Breast epithelium (tissue), 4 donors: ENCODE results near the gene MGAT3. TPM values are rescaled to one million over a fixed set of nuclear protein-coding genes. Genes with fewer than 3 reads are reported as not detected.

Experiments used
- DNase-seq, 2 donors: peaks; one replicate each; pipeline ENCODE4 v3.0.0-alpha.2; 2019; ENCODE audit warnings: low spot score in 2 of 2
- H3K27ac ChIP-seq, 2 donors: fragments of 200-600 bp; sonication (generic) in 1 of 2; one replicate each; pipeline ENCODE4 v1.5.1; 2016 to 2019; ENCODE audit warnings: mild to moderate bottlenecking in 1 of 2
- H3K27me3 ChIP-seq, 2 donors: fragments of 200-600 bp; sonication (generic) in 1 of 2; one replicate each; pipeline versions ENCODE4 v1.5.1 to v1.6.0; 2017 to 2019; ENCODE audit warnings: control low read depth in 1 of 2, mild to moderate bottlenecking in 1 of 2
- H3K36me3 ChIP-seq: fragments of 200-600 bp; one replicate; pipeline ENCODE4 v1.5.1; 2019
- H3K4me1 ChIP-seq, 2 donors: fragments of 200-600 bp; sonication (generic); one replicate each; pipeline ENCODE4 v1.5.1; 2016 to 2019; ENCODE audit warnings: control low read depth in 1 of 2
- H3K4me3 ChIP-seq, 3 donors: fragments of 200-600 bp; sonication (generic); 1 replicate in 2 of 3; 2 replicates in 1 of 3; pipeline ENCODE4 v1.5.1; 2016 to 2019; ENCODE audit warnings: mild to moderate bottlenecking in 3 of 3, moderate library complexity in 2 of 3
- H3K9me3 ChIP-seq, 2 donors: fragments of 200-600 bp; sonication (generic) in 1 of 2; one replicate each; pipeline ENCODE4 v1.5.1; 2016 to 2019; ENCODE audit warnings: control low read depth in 1 of 2
- POLR2A ChIP-seq: fragments of 450-650 bp; IDR thresholded peaks from one replicate; pipeline ENCODE4 v1.6.1; 2016; ENCODE audit warnings: antibody characterized with exemption, mild to moderate bottlenecking, moderate library complexity
- POLR2AphosphoS5 ChIP-seq, 3 donors: sonication (generic); formaldehyde crosslinking; IDR thresholded peaks; one replicate each; pipeline ENCODE4 v1.6.1; 2017; ENCODE audit warnings: antibody characterized with exemption in 3 of 3
- intact Hi-C: fragments of 100-400 bp; cut with DNase I; formaldehyde crosslinking; loops from one replicate; pipeline ENCODE4 v1.15.1; 2023; ENCODE audit warnings: low total_unique reads
- total RNA-seq, 3 donors: library from RNA; depleted of rRNA; stranded (reverse); fragments of >200 nt; gene quantifications; one replicate each; pipeline ENCODE4 v1.1.0, GENCODE V29; 2016
- TF ChIP-seq, protein P1 (sequence below), 3 donors: fragments of 450-650 bp; IDR thresholded peaks; one replicate each; pipeline ENCODE4 v1.5.1; 2016 to 2017; ENCODE audit warnings: antibody characterized with exemption in 3 of 3, mild to moderate bottlenecking in 3 of 3, moderate library complexity in 3 of 3

The MGAT3 gene
- total RNA-seq, 3 donors from 2014 or later, result 1.9 to 9.4 (median 3.9) TPM

DNA sequence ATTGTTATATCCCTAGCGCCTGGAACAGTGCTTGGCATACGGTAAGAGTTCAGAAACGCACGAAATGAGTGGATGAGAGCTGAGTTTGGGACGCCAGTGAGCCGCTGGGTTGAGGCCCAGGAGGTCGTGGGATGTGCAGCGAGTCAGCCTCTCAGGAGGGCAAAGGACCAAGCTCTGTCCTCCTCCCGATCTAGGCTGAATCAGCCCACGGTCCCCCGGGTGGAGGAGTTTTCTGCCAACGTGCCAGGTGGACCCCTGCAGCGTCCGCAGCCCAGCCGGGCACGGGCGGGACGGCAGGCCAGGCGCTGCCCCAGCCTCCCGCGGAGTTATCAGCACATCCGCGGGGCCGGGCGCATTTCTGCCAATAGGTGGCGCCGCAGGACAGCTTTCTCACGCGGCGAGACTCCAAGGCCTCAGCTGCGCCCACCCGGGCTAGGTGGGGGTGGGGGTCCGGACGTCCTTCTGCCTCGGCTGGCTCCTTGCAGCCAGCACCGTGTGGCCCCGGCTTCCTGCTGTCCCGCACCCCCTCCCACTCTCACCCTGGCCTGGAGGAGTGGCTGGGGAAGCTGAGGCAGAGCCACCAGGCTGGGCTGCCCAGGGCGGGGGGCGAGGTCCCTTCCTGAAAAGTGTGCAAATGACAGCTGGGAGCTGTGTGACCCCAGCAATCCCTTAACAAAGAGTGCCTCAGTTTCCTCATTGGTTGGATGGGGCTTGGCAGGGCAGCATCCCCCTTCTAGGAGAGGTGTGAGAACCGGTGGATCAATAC is 78.0 kb downstream of the MGAT3 start:
- TF ChIP-seq, protein P1, sequence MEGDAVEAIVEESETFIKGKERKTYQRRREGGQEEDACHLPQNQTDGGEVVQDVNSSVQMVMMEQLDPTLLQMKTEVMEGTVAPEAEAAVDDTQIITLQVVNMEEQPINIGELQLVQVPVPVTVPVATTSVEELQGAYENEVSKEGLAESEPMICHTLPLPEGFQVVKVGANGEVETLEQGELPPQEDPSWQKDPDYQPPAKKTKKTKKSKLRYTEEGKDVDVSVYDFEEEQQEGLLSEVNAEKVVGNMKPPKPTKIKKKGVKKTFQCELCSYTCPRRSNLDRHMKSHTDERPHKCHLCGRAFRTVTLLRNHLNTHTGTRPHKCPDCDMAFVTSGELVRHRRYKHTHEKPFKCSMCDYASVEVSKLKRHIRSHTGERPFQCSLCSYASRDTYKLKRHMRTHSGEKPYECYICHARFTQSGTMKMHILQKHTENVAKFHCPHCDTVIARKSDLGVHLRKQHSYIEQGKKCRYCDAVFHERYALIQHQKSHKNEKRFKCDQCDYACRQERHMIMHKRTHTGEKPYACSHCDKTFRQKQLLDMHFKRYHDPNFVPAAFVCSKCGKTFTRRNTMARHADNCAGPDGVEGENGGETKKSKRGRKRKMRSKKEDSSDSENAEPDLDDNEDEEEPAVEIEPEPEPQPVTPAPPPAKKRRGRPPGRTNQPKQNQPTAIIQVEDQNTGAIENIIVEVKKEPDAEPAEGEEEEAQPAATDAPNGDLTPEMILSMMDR (IDR thresholded peaks at IDR 0.05), result peak; percentile 79 to 95 (median 94)
- TF ChIP-seq POLR2AphosphoS5 (IDR thresholded peaks at IDR 0.05) (no peak), POLR2A (no peak)
- intact Hi-C loops, result loop anchor here (10.0 kb wide), 2 partner anchors 490 to 820 kb away; no protein-coding TSS in a partner anchor
- H3K9me3 ChIP-seq, result no peaks in the 10 kb centered on the region
- peak overlapping the region in 1 of 2 donors; percentile 23 for H3K27ac ChIP-seq
- H3K27me3 ChIP-seq, result no peaks in the 10 kb centered on the region
- DNase-seq, result peak; percentile 65 to 85
- peak overlapping the region in 2 of 3 donors; percentile 19 to 50 for H3K4me3 ChIP-seq
- no peaks in the 10 kb centered on the region for H3K36me3 ChIP-seq
- peaks cover 9 to 14% of the 10 kb centered on the region in 2 donors for H3K4me1 ChIP-seq

DNA sequence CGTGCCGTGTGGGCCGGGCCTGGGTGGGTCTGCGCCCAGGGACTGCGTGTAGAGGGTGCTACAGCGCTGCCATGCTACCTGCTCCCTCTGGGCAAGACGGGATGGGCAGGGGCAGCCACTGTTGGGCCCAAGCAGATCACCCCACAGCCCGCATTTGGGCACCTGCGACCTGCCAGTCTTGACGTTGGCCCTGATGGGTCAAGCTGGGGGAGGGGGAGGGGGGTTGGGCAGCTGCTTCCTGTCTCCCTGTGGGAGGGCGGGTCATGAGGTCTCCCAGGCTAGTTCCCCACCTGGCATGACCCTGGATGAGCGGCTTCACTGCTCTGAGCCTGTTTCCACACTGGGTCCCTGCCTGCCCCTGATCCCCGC is 78.5 kb downstream of the MGAT3 start:
- H3K27ac ChIP-seq, result no peak overlapping the region
- no peaks in the 10 kb centered on the region for H3K9me3 ChIP-seq
- no peaks in the 10 kb centered on the region for H3K36me3 ChIP-seq
- intact Hi-C loops, result loop anchor here (10.0 kb wide), 2 partner anchors 489 to 819 kb away; no protein-coding TSS in a partner anchor
- no peak for DNase-seq
- H3K27me3 ChIP-seq, result no peaks in the 10 kb centered on the region
- no peak overlapping the region for H3K4me3 ChIP-seq
- peaks cover 9 to 14% of the 10 kb centered on the region in 2 donors for H3K4me1 ChIP-seq
- no peak for TF ChIP-seq POLR2AphosphoS5 (IDR thresholded peaks at IDR 0.05)
- no peak for TF ChIP-seq POLR2A
- TF ChIP-seq, protein P1 (IDR thresholded peaks at IDR 0.05), result no peak

DNA sequence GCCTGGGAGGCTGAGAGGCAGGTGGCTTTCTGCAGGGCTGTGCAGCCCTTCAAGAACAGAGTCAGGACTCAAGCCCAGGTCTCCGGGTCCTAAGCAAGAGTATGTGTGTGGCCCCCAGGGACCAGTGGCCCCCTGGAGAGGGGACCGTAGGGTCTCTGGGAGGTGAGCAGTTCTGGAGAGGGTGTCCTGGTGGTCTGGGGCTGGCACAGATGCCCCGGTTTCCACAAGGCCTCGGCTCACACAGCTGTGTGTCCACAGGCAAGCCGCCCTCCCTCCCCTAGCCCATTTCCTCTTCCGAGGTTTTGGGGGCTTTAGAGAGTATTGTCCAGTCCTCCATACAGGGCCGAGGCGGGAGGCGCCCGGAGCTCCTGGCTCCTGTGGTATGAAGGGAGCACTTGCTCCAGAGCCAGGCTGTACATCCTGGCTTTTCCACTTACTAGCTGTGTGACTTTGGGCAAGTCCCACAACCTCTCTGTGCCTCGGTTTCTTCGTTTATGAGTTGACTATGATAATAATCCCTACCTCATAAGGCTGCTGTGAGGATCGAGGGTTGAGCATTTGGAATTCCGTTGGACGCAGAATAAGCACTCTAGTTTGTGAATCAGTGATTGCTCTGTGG is 79.1 kb downstream of the MGAT3 start:
- no peaks in the 10 kb centered on the region for H3K27me3 ChIP-seq
- no peaks in the 10 kb centered on the region for H3K9me3 ChIP-seq
- DNase-seq, result no peak
- H3K27ac ChIP-seq, result no peak overlapping the region
- no peak overlapping the region for H3K4me3 ChIP-seq
- no peaks in the 10 kb centered on the region for H3K36me3 ChIP-seq
- TF ChIP-seq POLR2A, result no peak
- no peak for TF ChIP-seq POLR2AphosphoS5 (IDR thresholded peaks at IDR 0.05)
- TF ChIP-seq, protein P1 (IDR thresholded peaks at IDR 0.05), result no peak
- intact Hi-C loops, result loop anchor here (10.0 kb wide), 2 partner anchors 489 to 819 kb away; no protein-coding TSS in a partner anchor
- H3K4me1 ChIP-seq, result peaks cover 9 to 13% of the 10 kb centered on the region in 2 donors

DNA sequence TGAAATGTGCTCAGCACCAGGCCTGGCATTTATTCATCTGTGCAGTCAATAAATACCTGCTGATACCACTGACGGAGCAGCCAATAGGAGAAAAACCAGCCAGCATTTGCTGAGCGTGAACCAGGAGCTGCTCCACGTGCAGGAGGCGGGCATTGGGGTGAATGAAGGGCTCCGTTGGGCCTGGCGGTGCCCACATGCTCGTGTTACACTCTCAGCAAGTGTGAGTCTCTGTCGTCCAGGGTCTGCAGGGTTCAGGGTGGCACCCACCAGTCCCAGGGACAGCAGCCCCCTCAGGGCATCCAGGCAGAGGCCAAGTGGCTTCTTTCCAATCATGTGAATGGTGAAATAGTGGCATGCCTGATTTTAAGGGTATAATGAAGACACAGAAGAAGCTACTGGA is 79.9 kb downstream of the MGAT3 start:
- Histone ChIP-seq H3K27me3 (no peaks in the 10 kb centered on the region), H3K4me3 (no peak overlapping the region), H3K9me3 (no peaks in the 10 kb centered on the region), H3K36me3 (no peaks in the 10 kb centered on the region), H3K27ac (no peak overlapping the region), H3K4me1 (peaks cover under 1 to 5% of the 10 kb centered on the region in 2 donors)
- DNase-seq, result no peak
- intact Hi-C loops, result loop anchor here (10.0 kb wide), 2 partner anchors 488 to 818 kb away; no protein-coding TSS in a partner anchor
- TF ChIP-seq POLR2A, result no peak
- TF ChIP-seq, protein P1 (IDR thresholded peaks at IDR 0.05), result no peak

DNA sequence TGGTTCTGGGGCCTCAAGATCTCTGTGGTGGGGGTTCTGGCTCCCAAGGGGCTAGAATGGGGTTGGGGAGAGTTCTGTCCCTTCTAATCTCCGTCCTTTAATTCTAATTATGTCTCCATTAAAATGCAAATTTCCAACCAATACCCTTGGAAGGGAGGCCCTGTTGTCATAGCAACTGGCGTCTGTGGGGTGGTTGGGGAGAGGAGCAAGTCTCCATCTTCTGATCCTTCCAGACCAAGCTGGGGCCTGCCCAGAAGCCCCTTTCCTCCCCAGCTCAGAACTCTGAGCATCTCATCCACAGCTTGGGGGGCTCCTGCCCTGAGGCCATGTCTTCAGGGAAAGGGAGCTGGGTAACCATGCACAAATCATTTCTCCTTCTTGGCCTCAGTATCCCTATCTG is 81.2 kb downstream of the MGAT3 start:
- no peaks in the 10 kb centered on the region for H3K27me3 ChIP-seq
- intact Hi-C loops, result loop anchor here (10.0 kb wide), 2 partner anchors 487 to 817 kb away; no protein-coding TSS in a partner anchor
- no peak for TF ChIP-seq POLR2AphosphoS5 (IDR thresholded peaks at IDR 0.05)
- TF ChIP-seq POLR2A, result no peak
- TF ChIP-seq, protein P1 (IDR thresholded peaks at IDR 0.05), result no peak
- DNase-seq, result no peak
- H3K9me3 ChIP-seq, result no peaks in the 10 kb centered on the region
- H3K4me3 ChIP-seq, result no peak overlapping the region
- peaks cover 0 to 5% of the 10 kb centered on the region in 2 donors for H3K4me1 ChIP-seq
- no peak overlapping the region for H3K27ac ChIP-seq
- H3K36me3 ChIP-seq, result no peaks in the 10 kb centered on the region
